GM18868 (cell line): ENCODE measurements around the gene GASK1A.

Experiments
- ATAC-seq: cut with Tn5 transposase; IDR thresholded peaks from one replicate; pipeline ENCODE4 v1.9.1; 2021; ENCODE audit warnings: mild to moderate bottlenecking, moderate library complexity; ENCODE audit not compliant: unreplicated experiment

Gene GASK1A

DNA sequence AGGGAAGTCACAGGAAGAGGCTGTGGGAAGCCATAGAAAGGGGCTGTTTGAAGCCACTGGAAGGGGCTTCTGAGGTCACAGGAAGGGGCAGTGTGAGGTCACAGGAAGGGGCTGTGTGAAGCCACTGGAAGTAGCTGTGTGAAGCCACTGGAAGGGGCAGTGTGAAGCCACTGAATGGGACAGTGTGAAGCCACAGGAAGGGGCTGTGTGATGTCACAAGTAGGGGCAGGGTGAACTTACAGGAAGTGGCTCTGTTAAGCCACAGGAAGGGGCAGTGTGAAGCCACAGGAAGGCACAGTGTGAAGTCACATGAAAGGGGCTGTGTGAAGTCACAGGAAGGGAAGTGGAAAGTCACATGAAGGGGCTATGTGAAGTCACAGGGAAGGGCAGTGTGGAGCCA lies 33.1 kb downstream of the GASK1A start:
- no peak for ATAC-seq

DNA sequence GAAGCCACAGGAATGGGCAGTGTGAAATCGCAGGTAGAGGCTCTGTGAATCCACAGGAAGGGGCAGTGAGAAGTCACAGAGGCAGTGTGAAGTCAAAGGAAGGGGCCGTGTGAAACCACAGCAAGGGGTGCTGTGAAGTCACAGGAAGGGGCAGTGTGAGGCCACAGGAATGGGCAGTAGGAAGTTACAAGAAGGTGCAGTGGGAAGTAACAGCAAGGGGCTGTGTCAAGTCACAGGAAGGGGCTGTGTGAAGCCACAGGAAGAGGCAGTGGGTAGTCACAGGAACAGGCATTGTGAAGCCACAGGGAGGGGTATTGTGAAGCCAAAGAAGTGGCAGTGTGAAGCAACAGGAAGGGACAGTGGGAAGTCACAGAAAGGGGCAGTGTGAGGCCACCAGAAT lies 34.1 kb downstream of the GASK1A start:
- ATAC-seq = no peak

DNA sequence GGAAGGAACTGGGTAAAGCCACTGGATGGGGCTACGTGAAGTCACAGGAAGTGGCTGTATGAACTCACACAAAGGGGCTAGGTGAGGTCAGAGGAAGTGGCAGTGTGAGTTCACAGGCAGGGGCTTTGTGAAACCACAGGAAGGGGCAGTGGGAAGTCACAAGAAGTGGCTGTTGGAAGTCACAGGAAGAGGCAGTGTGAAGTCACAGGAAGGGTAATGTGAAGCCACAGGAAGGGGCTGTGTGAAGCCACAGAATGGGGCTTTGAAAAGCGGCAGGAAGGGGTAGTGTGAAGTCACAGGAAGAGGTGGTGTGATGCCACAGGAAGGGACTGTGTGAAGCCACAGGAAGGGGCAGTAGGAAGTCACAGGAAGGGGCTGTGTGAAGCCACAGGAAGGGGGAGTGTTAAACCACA lies 34.6 kb downstream of the GASK1A start:
- no peak for ATAC-seq

DNA sequence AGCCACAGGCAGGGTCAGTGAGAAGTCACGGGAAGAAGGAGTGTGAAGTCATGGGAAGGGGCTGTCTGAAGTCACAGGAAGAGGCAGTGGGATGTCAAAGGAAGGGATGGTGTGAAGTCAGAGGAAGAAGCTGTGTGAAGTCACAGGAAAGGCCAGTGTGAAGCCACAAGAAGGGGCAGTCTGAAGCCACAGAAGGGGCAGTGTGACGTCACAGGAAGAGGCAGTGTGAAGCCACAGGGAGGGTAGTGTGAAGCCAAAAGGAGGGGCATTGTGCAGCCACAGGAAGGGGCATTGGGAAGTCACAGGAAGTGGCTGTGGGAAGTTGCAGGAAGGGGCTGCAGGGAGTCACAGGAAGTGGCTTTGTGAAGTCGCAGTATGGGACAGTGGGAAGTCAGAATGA lies 35.1 kb downstream of the GASK1A start:
- ATAC-seq = no peak

DNA sequence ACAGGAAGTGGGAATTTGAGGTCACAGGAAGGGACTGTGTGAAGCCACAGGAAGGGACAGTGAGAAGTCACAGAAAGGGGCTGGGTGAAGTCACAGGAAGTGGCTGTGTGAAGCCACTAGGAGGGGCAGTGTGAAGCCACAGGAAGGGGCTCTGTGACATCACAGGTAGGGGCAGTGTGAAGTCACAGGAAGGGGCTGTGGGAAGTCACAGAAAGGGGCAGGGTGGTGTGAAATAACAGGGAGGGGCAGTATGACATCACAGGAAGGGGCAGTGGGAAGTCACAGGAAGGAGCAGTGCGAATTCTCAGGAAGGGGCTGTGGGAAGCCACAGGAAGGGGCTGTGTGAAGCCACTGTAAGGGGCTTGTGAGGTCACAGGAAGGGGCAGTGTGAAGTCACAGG lies 35.8 kb downstream of the GASK1A start:
- no peak for ATAC-seq

DNA sequence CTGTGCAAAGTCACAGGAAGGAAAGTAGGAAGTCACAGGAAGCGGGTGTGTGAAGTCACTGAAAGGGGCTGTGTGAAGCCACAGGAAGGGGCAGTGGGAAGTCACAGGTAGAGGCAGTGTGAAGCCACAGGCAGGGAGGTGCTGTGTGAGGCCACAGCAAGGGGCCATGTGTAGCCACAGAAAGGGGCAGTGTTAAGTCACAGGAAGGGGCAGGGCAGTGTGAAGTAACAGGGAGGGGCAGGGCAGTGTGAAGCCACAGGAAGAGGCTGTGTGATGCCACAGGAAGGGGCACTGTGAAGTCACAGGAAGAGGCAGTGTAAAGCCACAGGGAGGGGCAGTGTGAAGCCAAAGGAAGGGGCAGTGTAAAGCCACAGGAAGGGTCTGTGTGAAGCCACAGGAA lies 36.5 kb downstream of the GASK1A start:
- no peak for ATAC-seq

DNA sequence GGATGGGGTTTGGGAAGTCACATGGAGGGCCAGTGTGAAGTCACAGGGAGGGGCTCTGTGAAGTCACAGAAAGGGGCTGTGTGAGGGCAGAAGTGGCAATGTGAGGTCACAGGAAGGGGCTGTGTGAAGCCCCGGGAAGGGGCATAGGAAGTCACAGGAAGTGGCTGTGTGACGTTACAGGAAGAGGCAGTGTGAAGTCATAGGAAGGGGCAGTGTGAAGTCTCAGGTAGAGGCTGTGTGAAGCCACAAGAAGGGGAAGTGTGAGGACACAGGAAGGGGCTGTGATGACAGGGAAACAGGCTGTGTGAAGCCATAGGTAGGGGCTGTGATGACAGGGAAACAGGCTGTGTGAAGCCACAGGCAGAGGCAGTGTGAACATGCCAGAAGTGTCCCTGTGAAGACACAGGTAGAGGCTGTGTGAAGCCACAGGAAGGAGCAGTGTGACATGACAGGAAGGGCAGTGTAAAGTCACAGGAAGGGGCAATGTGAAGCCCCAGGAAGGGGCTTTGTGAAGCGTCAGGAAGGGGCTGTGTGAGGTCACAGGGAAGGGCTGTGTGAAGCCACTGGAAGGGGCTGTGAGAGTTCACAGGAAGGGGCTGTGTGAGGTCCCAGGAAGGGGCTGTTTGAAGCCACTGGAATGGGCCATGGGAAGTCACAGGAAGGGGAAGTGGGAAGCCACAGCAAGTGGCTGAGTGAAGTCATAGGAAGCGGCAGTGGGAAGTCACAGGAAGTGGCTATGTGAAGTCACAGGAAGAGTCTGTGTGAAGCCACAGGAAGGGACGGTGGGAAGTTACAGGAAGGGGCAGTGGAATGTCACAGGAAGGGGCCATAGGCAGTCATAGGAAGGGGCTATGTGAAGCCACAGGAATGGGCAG lies 37.1 kb downstream of the GASK1A start:
- ATAC-seq = no peak

DNA sequence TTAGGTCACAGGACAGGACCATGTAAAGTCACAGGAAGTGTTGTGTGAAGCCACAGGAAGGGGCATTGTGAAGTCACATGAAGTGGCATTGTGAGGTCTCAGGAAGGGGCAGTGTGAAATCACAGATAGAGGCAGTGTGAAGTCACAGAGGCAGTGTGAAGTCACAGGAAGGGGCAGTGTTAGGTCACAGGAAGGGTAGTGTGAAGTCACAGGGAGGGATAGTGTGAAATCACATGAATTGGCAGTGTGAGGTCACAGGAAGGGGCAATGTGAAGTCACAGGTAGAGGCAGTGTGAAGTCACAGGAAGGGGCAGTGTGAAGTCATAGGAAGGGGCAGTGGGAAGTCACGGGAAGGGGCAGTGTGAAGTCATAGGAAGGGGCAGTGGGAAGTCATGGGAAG lies 37.9 kb downstream of the GASK1A start:
- ATAC-seq = no peak

DNA sequence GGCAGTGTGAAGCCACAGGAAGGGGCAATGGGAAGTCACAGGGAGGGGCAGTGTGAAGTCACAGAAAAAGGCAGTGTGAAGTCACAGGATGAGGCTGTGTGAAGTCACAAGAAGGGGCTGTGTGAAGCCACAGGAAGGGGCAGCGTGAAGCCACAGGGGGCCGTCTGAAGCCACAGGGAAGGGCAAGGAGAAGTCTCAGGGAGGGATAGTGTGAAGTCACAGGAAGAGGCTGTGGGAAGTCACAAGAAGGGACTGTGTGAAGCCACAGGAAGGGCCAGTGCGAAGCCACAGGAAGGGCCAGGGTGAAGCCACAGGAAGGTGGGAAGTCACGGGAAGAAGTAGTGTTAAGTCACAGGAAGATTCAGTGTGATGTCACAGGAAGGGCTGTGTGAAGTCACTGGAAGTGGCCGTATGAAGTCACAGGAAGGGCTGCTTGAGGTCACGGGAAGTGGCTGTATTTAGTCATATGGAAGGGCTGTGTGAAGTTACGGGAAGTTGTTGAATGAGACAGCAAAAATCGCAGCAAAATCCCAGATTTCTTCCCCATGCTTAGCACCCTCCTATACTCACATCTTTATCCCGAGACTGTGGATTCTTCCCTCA lies 38.6 kb downstream of the GASK1A start:
- ATAC-seq = no peak

DNA sequence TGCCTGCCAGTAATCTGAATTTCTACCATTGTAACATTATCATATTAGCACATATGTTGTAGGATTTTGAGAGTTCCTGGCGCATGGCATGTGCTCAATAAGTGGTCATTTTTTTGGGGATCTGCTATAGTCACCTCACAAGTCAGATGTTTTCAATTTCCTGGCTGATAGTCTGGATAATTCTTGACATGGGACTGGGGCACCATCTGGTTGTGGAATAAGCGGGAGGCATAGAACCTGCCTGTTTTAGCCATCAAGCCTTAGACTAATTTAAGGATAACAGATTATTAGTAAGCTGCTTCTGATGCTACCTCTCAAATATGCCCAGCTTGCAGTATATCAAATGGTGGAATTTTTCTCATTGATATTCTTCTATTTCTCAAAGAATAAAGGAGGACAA lies 39.1 kb downstream of the GASK1A start:
- ATAC-seq = no peak

DNA sequence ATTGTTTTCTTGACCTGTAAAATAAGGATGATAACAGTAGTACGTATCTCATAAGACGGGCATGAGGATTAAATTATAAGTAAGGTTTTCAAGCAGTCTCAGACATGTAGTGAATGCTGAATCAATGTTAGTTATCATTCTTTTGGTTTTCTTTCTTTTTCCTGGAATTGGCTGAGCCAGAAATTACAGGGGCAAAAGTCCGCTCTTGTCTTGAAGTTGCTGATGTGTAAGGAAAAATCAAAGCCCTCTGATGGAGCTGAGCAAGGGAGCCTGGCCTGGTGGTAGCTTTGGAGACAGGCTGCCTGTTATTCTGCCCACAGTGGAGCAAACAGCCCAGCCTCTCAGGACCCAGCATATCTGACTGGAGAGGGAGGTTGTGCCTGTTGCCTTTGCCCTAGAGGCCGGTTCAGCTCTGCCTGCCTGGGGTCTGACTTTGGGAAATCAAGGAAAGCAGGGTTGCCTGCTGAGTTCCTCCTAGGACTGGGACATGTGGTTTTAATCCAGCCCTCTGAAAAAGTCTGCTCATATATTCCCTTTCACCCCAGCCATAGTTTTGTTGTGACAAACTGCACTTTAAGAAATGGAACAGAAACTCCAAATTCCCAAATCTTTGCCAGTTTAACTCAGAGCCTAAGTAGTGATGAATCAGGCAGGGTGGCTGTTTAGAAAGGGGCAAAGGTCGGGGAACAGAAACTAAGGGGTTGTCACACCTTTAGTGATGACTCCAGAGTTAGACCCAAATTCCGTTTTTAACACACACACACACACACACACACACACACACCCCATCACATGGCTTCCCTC lies 40.1 kb downstream of the GASK1A start:
- ATAC-seq = no peak

DNA sequence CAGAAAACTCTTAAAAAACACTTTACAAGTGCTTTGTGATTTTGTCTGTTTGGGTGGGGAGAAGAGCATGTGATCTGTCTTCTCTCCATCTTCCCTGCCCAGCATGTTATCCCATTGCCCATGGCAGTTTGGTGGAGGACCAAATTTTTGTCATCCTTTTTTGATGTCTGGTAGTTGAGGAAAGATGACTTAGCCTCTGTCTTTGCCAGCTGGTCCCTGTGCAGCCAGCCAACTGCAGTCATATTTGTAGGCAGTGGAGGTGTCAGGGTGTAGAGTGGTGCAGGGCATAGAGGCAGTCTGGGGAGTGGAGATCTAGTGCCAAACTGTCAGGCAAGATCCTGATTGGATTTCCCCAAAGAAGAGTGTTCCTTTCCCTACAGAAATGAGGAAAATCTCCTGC lies 40.7 kb downstream of the GASK1A start:
- ATAC-seq = no peak

DNA sequence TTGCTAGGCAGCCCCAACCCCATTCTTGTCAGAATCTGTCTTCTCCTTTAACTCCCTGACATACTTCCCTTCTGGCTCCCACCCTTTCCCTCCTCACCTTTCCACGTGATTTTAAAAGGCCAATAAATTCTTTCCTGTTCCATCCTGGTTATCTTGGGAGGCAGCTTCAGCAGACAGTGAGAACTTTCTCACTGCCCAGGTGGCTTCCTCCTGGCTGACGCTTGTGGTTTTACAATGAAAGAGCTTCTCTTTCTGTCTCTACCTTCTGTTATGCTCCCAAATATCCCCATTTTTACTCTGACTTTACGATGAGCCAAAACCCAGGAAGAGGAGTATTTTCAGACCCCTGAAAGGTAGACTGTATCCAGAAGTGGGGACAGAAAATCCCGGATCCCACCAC lies 42.1 kb downstream of the GASK1A start:
- ATAC-seq = no peak

DNA sequence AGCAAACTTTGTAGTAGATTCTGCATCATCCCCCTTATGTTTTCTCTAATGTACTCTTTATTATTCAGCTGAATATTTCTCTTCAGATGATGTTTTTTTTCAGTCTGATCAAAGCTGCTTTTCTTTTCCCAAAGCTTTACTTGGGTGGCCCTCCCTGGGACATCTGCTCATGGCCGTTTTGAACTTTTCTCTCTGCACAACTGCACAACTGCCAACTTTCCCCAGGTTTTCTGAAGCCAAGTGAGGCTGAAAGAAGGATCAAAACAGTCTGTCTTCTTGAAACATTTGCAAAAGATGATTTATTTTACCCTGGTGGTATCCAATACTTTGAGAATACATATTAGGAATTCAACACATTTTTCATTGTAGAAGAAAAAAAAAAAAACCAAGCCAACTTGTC lies 43.0 kb downstream of the GASK1A start:
- no peak for ATAC-seq

DNA sequence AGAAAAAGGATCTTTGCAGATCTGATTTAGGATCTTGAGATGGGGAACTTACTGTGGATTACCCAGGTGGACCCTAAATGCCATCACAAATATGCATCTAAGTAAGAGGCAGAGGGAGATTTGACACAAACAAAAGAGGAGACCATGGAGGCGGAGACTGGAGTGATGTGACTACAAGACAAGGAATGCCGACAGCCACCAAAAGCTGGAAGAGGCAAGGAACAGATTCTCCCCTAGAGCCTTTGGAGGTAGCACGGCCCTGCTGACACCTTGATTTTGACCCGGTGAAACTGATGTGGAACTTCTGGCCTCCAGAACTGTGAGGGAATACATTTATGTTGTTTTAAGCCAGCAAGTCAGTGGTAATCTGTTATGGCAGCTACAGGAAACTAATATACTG lies 44.0 kb downstream of the GASK1A start:
- no peak for ATAC-seq

DNA sequence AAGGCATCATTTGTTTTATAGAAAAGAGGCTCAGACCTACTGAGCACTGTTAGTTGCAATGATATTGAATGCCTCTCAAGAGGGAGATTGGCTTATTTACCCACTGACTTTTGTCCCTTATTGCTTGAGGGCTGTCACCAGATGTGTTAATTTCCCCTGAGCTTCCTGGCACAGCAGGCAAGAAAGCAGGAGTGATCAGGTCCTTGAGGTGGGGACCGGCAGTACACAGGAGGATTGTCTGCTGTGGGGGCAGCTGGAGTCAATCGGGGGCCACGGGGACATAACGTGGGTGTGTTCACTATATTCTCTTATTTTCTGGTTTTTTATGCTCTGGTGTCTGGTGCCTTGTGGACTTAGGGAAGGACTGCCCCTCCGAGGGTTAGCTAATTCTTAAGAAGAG lies 44.6 kb downstream of the GASK1A start:
- no peak for ATAC-seq

DNA sequence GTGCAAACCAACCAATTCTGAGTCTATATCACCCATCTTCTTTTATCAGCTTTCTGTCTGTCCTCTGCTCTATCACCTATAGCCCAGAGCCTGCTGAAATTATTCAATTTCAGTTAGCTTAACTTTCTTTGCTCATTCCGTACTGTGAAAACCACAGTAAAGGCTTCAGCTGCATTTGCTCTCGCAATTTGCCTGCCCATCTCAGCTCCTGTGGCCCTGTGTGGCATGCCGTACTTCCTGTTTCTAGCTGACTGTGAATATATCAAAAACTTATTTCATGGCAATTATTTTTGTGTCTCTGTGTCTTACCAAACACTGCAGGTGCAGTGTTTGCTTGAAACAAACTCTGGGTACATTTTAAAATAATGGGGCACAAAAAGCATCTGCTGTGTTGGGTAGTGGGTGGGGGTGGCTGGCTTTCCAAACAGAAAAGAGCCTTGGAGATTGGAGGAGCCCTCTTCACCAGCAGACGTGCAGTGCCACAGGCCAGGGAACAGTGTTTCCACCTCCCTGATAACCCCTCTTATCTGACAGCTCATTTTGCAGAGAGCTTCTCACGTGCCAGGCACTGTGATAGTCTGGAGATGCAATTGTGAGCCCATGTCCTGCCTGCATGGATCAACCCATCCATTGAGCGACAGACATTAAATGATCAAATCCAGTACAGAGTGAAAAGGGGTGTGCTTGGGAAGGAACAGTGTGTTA lies 45.2 kb downstream of the GASK1A start:
- ATAC-seq = no peak

DNA sequence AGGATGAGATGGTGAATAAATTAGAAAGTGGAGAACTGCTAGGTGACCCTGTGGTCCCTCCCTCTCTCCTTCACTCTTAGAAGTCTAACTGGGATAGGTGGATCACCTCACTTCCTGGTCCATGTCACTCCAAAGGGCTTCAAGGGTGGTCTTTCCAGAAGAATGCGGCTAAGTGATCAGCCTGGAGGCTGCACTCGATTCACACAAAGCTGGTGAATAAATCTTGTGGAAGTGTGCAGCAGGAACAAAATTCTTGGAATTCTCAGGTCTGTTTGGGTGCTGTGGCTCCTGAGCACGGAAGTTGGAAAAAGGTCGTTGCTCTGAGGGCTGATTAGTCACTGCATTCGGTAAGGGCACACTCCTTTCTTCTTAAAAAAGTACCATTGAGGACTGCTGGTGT lies 46.3 kb downstream of the GASK1A start:
- ATAC-seq = no peak

DNA sequence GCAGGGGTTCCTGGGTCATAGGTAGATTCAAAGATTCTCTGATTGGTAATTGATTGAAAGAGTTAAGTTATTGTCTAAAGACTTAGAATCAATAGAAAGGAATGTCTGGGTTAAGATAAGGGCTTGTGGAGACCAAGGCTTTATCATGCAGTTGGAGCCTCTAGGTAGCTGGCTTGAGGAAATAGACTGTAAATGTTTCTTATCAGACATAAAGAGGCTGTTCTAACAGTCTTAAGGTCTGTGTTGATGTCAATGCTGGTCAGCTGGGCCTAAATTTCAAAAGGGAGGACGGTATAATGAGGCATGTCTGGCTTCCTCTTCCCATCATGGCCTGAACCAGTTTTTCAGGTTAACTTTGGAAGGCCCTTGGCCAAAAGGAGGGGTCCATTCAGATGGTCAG lies 48.9 kb downstream of the GASK1A start:
- no peak for ATAC-seq

DNA sequence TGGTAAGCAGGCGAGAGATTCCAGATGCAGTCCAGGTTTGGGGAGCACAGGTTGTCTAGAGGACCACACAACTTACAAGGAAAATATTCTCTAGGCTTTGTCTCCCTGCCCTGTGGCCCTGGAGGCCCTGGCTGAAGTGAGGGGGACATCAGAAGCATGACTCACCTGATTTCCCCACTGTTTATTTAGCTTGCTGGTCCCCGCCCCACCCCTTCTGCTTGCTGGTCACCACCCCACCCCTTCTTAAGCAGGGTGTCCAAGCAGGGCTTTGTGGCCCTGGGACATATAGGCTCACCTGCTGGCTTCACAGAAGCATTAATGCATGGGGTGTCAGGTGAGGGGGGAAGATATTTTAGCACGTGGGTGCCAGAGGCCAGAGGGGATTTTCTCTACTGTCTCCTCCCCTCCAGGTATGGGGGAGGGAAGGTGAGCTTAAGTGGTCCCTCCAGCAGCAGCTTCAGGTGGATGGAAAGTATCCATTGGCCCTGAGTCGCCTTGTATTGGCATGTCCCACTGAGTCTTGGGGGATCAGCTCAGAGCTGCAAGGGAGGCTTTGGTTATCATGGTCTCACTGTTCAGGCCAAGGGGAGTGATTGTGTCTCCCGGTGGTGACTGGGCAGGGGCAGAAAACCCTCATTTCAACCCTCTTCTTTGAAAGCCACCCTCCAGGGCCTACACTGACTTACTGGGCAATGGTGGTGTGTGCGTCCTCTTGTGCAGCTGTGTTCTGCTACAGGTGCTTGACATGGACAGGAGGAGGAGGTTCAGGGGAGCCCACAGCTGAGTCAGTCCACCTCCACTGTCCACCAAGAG lies 49.8 kb downstream of the GASK1A start:
- no peak for ATAC-seq
